SHP77 treated with DMSO at 0.1 percent for 48 hours (cell line): ENCODE results near the gene SEC14L1.

Experiments
- DNase-seq: peaks from one replicate; lab custom pipeline; 2025; lab: John Stamatoyannopoulos, UW

Gene SEC14L1

GRCh38 chr17:77214328-77214727, 73.6 kb downstream of the SEC14L1 start:
- DNase-seq, result no peak

GRCh38 chr17:77214743-77215142, 74.0 kb downstream of the SEC14L1 start:
- peak; percentile 21 for DNase-seq

- DNase-seq, result no peak
These were observed 74.5 kb downstream of the SEC14L1 start for GRCh38 chr17:77215281-77215680.

GRCh38 chr17:77216486-77216885, 75.7 kb downstream of the SEC14L1 start:
- no peak for DNase-seq

GRCh38 chr17:77217123-77217522, 76.4 kb downstream of the SEC14L1 start:
- no peak for DNase-seq

GRCh38 chr17:77217566-77217965, 76.8 kb downstream of the SEC14L1 start:
- no peak for DNase-seq

- DNase-seq, result no peak
These were observed 78.1 kb downstream of the SEC14L1 start for GRCh38 chr17:77218902-77219301.

GRCh38 chr17:77222356-77222755, 81.6 kb downstream of the SEC14L1 start:
- no peak for DNase-seq

- DNase-seq, result no peak
These were observed 83.1 kb downstream of the SEC14L1 start for GRCh38 chr17:77223642-77224420.

GRCh38 chr17:77225265-77225664, 84.5 kb downstream of the SEC14L1 start:
- no peak for DNase-seq

- no peak for DNase-seq
These were observed 86.9 kb downstream of the SEC14L1 start for GRCh38 chr17:77227461-77228240.

GRCh38 chr17:77228241-77228752, 87.5 kb downstream of the SEC14L1 start:
- peak; percentile 69 for DNase-seq

GRCh38 chr17:77228816-77229215, 88.0 kb downstream of the SEC14L1 start:
- no peak for DNase-seq

- DNase-seq, result no peak
These were observed 89.1 kb downstream of the SEC14L1 start for GRCh38 chr17:77229786-77230435.

- no peak for DNase-seq
These were observed 89.7 kb downstream of the SEC14L1 start for GRCh38 chr17:77230436-77230830.

- DNase-seq, result no peak
These were observed 90.5 kb downstream of the SEC14L1 start for GRCh38 chr17:77231076-77231871.

GRCh38 chr17:77233127-77233526, 92.4 kb downstream of the SEC14L1 start:
- no peak for DNase-seq

GRCh38 chr17:77233635-77234334, 93.0 kb downstream of the SEC14L1 start:
- peak; percentile 91 for DNase-seq

- DNase-seq, result no peak
These were observed 93.9 kb downstream of the SEC14L1 start for GRCh38 chr17:77234695-77235094.

- peak; percentile 58 for DNase-seq
These were observed 94.7 kb downstream of the SEC14L1 start for GRCh38 chr17:77235370-77235941.
